Fibroblast of lung (primary cell): ENCODE results near the gene C2orf42.

Experiments used
- EZH2 ChIP-seq: IDR thresholded peaks from 2 replicates; pipeline ENCODE4 v1.5.1; 2012; ENCODE audit warnings: low read length, control low read depth, mild to moderate bottlenecking; ENCODE audit errors: missing control alignments
- TF ChIP-seq, protein P1 (sequence below), 2 donors: IDR thresholded peaks in 1 of 2; conservative IDR thresholded peaks in 1 of 2; 1 replicate in 1 of 2; 2 replicates in 1 of 2; pipeline ENCODE4 v1.5.1; 2011 to 2012; ENCODE audit warnings: low read length in 2 of 2, control low read depth in 1 of 2, inconsistent platforms in 1 of 2, low read depth in 1 of 2, mild to moderate bottlenecking in 1 of 2

DNA sequence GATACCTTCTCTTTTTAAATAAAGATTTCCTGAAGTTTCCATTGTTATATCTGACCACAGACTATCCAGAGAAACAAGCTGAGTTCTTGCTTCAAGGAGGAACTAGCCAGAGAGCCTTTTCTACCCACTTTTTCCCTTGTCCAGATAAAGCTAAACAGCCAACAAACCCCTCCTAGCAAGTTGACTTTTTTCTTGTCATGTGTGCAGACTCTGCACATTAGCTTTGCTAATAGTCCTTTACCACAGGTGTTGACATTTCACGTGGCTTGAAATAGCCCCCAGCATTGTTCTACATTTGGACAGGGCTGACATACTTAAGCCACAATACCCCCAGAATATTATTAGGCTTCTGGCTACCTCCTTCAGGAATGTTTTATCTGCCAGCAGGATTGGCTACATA is 62.8 kb downstream of the C2orf42 start:
- TF ChIP-seq, protein P1, sequence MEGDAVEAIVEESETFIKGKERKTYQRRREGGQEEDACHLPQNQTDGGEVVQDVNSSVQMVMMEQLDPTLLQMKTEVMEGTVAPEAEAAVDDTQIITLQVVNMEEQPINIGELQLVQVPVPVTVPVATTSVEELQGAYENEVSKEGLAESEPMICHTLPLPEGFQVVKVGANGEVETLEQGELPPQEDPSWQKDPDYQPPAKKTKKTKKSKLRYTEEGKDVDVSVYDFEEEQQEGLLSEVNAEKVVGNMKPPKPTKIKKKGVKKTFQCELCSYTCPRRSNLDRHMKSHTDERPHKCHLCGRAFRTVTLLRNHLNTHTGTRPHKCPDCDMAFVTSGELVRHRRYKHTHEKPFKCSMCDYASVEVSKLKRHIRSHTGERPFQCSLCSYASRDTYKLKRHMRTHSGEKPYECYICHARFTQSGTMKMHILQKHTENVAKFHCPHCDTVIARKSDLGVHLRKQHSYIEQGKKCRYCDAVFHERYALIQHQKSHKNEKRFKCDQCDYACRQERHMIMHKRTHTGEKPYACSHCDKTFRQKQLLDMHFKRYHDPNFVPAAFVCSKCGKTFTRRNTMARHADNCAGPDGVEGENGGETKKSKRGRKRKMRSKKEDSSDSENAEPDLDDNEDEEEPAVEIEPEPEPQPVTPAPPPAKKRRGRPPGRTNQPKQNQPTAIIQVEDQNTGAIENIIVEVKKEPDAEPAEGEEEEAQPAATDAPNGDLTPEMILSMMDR (conservative IDR thresholded peaks at IDR 0.05 in 1 of 2, IDR thresholded peaks at IDR 0.05 in 1 of 2; ENCODE audit: low read depth in 1 of 2, low read length in 2 of 2): no peak
- TF ChIP-seq EZH2: no peak
